SK-N-SH (cell line): Measurements from ENCODE around the gene ETFRF1.

Experiments
- FOXM1 ChIP-seq: IDR thresholded peaks from 2 replicates; pipeline ENCODE4 v1.4.0; 2012; ENCODE audit warnings: low read depth, mild to moderate bottlenecking
- MEF2A ChIP-seq: IDR thresholded peaks from 2 replicates; pipeline ENCODE4 v1.4.0; 2012; ENCODE audit warnings: low read depth, borderline replicate concordance
- POLR2AphosphoS5 ChIP-seq: IDR thresholded peaks from 2 replicates; pipeline ENCODE4 v1.6.1; 2012; ENCODE audit warnings: low read depth, low read length
- TF ChIP-seq, protein P1 (sequence below): IDR thresholded peaks from 2 replicates; pipeline ENCODE4 v1.6.1; 2012; ENCODE audit warnings: mild to moderate bottlenecking, low read depth, low read length, moderate library complexity
- TF ChIP-seq, protein P2 (sequence below): fragments of 200-600 bp; sonication (generic); IDR thresholded peaks from 2 replicates; pipeline ENCODE4 v1.6.1; 2017; ENCODE audit warnings: antibody characterized with exemption, mild to moderate bottlenecking, moderate library complexity

GRCh38 chr12:25250744-25251730 lies 56.0 kb downstream of the ETFRF1 start, which contains the start of gene KRAS:
- TF ChIP-seq, protein P1, sequence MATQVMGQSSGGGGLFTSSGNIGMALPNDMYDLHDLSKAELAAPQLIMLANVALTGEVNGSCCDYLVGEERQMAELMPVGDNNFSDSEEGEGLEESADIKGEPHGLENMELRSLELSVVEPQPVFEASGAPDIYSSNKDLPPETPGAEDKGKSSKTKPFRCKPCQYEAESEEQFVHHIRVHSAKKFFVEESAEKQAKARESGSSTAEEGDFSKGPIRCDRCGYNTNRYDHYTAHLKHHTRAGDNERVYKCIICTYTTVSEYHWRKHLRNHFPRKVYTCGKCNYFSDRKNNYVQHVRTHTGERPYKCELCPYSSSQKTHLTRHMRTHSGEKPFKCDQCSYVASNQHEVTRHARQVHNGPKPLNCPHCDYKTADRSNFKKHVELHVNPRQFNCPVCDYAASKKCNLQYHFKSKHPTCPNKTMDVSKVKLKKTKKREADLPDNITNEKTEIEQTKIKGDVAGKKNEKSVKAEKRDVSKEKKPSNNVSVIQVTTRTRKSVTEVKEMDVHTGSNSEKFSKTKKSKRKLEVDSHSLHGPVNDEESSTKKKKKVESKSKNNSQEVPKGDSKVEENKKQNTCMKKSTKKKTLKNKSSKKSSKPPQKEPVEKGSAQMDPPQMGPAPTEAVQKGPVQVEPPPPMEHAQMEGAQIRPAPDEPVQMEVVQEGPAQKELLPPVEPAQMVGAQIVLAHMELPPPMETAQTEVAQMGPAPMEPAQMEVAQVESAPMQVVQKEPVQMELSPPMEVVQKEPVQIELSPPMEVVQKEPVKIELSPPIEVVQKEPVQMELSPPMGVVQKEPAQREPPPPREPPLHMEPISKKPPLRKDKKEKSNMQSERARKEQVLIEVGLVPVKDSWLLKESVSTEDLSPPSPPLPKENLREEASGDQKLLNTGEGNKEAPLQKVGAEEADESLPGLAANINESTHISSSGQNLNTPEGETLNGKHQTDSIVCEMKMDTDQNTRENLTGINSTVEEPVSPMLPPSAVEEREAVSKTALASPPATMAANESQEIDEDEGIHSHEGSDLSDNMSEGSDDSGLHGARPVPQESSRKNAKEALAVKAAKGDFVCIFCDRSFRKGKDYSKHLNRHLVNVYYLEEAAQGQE = no peak
- TF ChIP-seq, protein P2, sequence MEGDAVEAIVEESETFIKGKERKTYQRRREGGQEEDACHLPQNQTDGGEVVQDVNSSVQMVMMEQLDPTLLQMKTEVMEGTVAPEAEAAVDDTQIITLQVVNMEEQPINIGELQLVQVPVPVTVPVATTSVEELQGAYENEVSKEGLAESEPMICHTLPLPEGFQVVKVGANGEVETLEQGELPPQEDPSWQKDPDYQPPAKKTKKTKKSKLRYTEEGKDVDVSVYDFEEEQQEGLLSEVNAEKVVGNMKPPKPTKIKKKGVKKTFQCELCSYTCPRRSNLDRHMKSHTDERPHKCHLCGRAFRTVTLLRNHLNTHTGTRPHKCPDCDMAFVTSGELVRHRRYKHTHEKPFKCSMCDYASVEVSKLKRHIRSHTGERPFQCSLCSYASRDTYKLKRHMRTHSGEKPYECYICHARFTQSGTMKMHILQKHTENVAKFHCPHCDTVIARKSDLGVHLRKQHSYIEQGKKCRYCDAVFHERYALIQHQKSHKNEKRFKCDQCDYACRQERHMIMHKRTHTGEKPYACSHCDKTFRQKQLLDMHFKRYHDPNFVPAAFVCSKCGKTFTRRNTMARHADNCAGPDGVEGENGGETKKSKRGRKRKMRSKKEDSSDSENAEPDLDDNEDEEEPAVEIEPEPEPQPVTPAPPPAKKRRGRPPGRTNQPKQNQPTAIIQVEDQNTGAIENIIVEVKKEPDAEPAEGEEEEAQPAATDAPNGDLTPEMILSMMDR = no peak
- TF ChIP-seq MEF2A (no peak), FOXM1 (no peak), POLR2AphosphoS5 (peak; percentile 69; the same call in 1 of the 2 replicates)
